Measurements from ENCODE around the gene PLA2G4C.

PLA2G4C gene

DNA sequence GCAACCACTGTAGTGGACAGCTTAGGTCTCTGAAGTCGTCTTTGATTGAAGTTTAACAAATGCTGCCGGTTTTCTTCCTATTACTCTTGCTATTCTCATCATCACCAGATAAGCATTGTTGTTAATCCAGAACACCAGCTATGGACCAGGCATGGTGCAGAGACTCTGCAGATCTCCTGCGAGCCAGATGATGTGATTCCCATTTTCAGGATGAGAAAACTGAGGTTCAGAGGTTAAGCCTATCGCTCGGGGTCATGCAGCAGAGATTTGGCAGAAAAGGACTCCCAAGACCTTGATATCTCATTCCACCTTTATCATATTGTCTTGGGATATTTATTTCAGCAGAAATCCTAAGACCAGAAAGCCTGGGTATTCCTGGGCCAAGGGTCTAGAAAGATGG, 50.2 kb downstream of the PLA2G4C start:
- no peaks in the 10 kb centered on the region for H4K20me1 ChIP-seq (ENCODE audit: low read depth, low read length)
- H3K27ac ChIP-seq (ENCODE audit: low read depth, low read length): no peak overlapping the region
- H3K4me3 ChIP-seq (ENCODE audit: insufficient read depth, low read length, poor library complexity, severe bottlenecking): no peak overlapping the region
- H3K9me2 ChIP-seq (replicated peaks; ENCODE audit: insufficient read depth, low read length): no peaks in the 10 kb centered on the region
- no peaks in the 10 kb centered on the region for H3K36me3 ChIP-seq (ENCODE audit: low read length)
- no peak overlapping the region for H2AFZ ChIP-seq (ENCODE audit: low read depth, low read length, severe bottlenecking)
- no peaks in the 10 kb centered on the region for H3K9me3 ChIP-seq (ENCODE audit: insufficient read depth, low read length)
- no peaks in the 10 kb centered on the region for H3F3A ChIP-seq (ENCODE audit: insufficient read depth)
- no peak overlapping the region for H3K4me2 ChIP-seq (ENCODE audit: low read depth, low read length, poor library complexity, severe bottlenecking)
- H3K9ac ChIP-seq (ENCODE audit: low read length): no peak overlapping the region
- TF ChIP-seq, protein P1, sequence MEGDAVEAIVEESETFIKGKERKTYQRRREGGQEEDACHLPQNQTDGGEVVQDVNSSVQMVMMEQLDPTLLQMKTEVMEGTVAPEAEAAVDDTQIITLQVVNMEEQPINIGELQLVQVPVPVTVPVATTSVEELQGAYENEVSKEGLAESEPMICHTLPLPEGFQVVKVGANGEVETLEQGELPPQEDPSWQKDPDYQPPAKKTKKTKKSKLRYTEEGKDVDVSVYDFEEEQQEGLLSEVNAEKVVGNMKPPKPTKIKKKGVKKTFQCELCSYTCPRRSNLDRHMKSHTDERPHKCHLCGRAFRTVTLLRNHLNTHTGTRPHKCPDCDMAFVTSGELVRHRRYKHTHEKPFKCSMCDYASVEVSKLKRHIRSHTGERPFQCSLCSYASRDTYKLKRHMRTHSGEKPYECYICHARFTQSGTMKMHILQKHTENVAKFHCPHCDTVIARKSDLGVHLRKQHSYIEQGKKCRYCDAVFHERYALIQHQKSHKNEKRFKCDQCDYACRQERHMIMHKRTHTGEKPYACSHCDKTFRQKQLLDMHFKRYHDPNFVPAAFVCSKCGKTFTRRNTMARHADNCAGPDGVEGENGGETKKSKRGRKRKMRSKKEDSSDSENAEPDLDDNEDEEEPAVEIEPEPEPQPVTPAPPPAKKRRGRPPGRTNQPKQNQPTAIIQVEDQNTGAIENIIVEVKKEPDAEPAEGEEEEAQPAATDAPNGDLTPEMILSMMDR (IDR thresholded peaks at IDR 0.05; ENCODE audit: insufficient read depth, low read length, poor library complexity, severe bottlenecking): no peak
- no peak for TF ChIP-seq EZH2phosphoT487 (conservative IDR thresholded peaks at IDR 0.05; ENCODE audit: low read length)
- no peaks in the 10 kb centered on the region for H3K27me3 ChIP-seq (ENCODE audit: low read length)
- H3K79me2 ChIP-seq (ENCODE audit: insufficient read depth, low read length): no peaks in the 10 kb centered on the region

DNA sequence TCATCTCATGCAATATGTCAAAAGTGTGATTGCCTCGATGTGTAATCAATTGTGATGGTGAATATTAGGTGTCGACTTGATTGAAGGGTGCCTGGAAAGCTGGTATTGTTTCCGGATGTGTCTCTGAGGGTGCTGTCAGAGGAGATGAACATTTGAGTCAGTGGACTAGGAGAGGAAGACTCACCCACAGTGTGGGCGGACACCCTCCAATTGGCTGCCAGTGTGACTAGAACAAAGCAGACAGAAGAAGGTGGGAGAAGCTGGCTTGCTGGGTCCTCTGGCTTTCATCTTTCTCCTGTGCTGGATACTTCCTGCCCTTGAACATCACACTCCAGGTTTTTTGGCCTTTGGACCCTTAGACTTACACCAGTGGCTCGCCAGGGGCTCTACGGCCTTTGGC, 51.3 kb downstream of the PLA2G4C start:
- Histone ChIP-seq H3K4me3 (ENCODE audit: insufficient read depth, low read length, poor library complexity, severe bottlenecking) (no peak overlapping the region), H3K27ac (ENCODE audit: low read depth, low read length) (no peak overlapping the region), H4K20me1 (ENCODE audit: low read depth, low read length) (no peaks in the 10 kb centered on the region), H3F3A (ENCODE audit: insufficient read depth) (no peaks in the 10 kb centered on the region), H3K79me2 (ENCODE audit: insufficient read depth, low read length) (no peaks in the 10 kb centered on the region), H3K36me3 (ENCODE audit: low read length) (no peaks in the 10 kb centered on the region), H3K9me3 (ENCODE audit: insufficient read depth, low read length) (no peaks in the 10 kb centered on the region), H2AFZ (ENCODE audit: low read depth, low read length, severe bottlenecking) (no peak overlapping the region), H3K27me3 (ENCODE audit: low read length) (no peaks in the 10 kb centered on the region), H3K9ac (ENCODE audit: low read length) (no peak overlapping the region), H3K9me2 (replicated peaks; ENCODE audit: insufficient read depth, low read length) (no peaks in the 10 kb centered on the region), H3K4me2 (ENCODE audit: low read depth, low read length, poor library complexity, severe bottlenecking) (no peak overlapping the region)
- TF ChIP-seq, protein P1 (IDR thresholded peaks at IDR 0.05; ENCODE audit: insufficient read depth, low read length, poor library complexity, severe bottlenecking): no peak
- TF ChIP-seq EZH2phosphoT487 (conservative IDR thresholded peaks at IDR 0.05; ENCODE audit: low read length): no peak

DNA sequence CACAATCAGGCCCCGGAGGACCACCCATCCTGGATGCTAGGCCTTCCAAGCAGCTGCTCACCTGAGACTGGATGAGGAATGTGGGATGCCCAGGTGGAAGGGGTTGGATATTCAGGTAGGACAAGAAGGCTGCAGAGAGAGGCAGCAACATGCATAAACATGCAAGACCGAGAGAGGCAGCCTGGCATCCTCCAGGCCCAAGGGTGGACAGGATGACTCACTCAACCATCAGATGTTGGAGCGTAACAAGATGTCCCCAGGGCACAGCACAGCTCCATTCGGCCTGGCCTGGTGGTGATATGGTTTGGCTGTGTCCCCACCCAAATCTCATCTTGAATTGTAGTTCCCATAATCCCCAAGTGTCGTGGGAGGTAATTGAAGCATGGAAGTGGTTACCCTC, 56.8 kb downstream of the PLA2G4C start:
- Histone ChIP-seq H3K27me3 (ENCODE audit: low read length) (no peaks in the 10 kb centered on the region), H3K9me2 (replicated peaks; ENCODE audit: insufficient read depth, low read length) (no peaks in the 10 kb centered on the region), H3K9me3 (ENCODE audit: insufficient read depth, low read length) (no peaks in the 10 kb centered on the region), H3K27ac (ENCODE audit: low read depth, low read length) (no peak overlapping the region), H3K4me2 (ENCODE audit: low read depth, low read length, poor library complexity, severe bottlenecking) (no peak overlapping the region), H4K20me1 (ENCODE audit: low read depth, low read length) (no peaks in the 10 kb centered on the region), H3K9ac (ENCODE audit: low read length) (no peak overlapping the region), H2AFZ (ENCODE audit: low read depth, low read length, severe bottlenecking) (no peak overlapping the region), H3K36me3 (ENCODE audit: low read length) (no peaks in the 10 kb centered on the region), H3K79me2 (ENCODE audit: insufficient read depth, low read length) (no peaks in the 10 kb centered on the region), H3K4me3 (ENCODE audit: insufficient read depth, low read length, poor library complexity, severe bottlenecking) (no peak overlapping the region), H3F3A (ENCODE audit: insufficient read depth) (no peaks in the 10 kb centered on the region)
- TF ChIP-seq, protein P1 (IDR thresholded peaks at IDR 0.05; ENCODE audit: insufficient read depth, low read length, poor library complexity, severe bottlenecking): no peak
- TF ChIP-seq EZH2phosphoT487 (conservative IDR thresholded peaks at IDR 0.05; ENCODE audit: low read length): no peak
